Endothelial cell (in vitro differentiated cells): ENCODE results near the gene SF3A2. TPM values are rescaled to one million over a fixed set of nuclear protein-coding genes. Genes with fewer than 3 reads are reported as not detected.

ENCODE experiments used
- DNase-seq: peaks from one replicate; pipeline ENCODE4 v3.0.0; 2021; ENCODE audit warnings: low spot score
- H3K27ac Mint-ChIP-seq: one replicate; pipeline ENCODE4 v1.8.0; 2021; ENCODE audit warnings: mixed read lengths, inconsistent platforms; ENCODE audit not compliant: unreplicated experiment
- H3K27me3 Mint-ChIP-seq: one replicate; pipeline ENCODE4 v1.8.0; 2021; ENCODE audit warnings: mild to moderate bottlenecking, moderate library complexity, mixed read lengths, inconsistent platforms; ENCODE audit not compliant: unreplicated experiment
- H3K36me3 Mint-ChIP-seq: one replicate; pipeline ENCODE4 v1.8.0; 2021; ENCODE audit warnings: mild to moderate bottlenecking, low read depth, mixed read lengths, inconsistent platforms; ENCODE audit not compliant: unreplicated experiment
- H3K4me1 Mint-ChIP-seq: one replicate; pipeline ENCODE4 v1.8.0; 2021; ENCODE audit warnings: mild to moderate bottlenecking, mixed read lengths, inconsistent platforms; ENCODE audit not compliant: unreplicated experiment
- H3K4me3 Mint-ChIP-seq: one replicate; pipeline ENCODE4 v1.8.0; 2021; ENCODE audit warnings: mild to moderate bottlenecking, mixed read lengths, inconsistent platforms; ENCODE audit not compliant: unreplicated experiment
- H3K9me3 Mint-ChIP-seq: one replicate; pipeline ENCODE4 v1.8.0; 2021; ENCODE audit warnings: mixed read lengths, inconsistent platforms; ENCODE audit not compliant: unreplicated experiment
- total RNA-seq: library from RNA; stranded (reverse); fragmentation: NEBNext Ultra II Directional; extraction: Animal tissue kit (Norgen Biotek cat#: 25700); gene quantifications from one replicate; pipeline ENCODE4 v1.2.1, GENCODE V29; 2021; ENCODE audit not compliant: unreplicated experiment
- TF ChIP-seq, protein P1 (sequence below): fragments of 200-600 bp; sonication (generic); IDR thresholded peaks from one replicate; pipeline ENCODE4 v1.5.0; 2021; ENCODE audit warnings: antibody characterized with exemption; ENCODE audit not compliant: unreplicated experiment

Gene SF3A2
- total RNA-seq, 1 donor from 2014 or later: 137 TPM

DNA sequence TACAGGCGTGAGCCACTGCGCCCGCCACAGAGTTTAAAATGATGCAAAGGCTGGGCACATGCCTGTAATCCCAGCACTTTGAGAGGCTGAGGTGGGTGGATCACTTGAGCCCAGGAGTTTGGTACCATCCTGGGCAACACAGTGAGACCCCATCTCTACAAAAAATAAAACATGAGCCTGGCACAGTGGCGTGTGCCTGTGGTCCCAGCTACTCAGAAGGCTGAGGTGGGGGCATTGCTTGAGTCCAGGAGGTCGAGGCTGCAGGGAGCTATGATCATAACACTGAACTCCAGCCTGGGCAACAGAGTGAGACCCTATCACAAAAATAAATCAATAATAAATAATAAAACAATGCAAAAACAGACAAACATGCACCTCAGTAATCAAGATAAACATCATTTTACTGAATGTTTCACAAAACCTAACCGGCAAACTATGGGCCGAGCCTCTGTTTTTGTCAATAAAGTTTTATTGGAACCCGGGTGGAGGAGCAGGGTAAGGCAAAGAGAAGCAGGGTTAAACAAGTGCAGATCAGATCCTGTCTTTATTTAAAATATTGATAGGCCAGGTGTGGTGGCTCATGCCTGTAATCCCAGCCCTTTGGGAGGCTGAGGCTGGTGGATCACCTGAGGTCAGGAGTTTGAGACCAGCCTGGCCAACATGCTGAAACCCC, 47.3 kb downstream of the SF3A2 start:
- H3K27me3 Mint-ChIP-seq: peaks cover 7% of the 10 kb centered on the region
- no peak overlapping the region for H3K27ac Mint-ChIP-seq
- no peak for DNase-seq
- TF ChIP-seq, protein P1, sequence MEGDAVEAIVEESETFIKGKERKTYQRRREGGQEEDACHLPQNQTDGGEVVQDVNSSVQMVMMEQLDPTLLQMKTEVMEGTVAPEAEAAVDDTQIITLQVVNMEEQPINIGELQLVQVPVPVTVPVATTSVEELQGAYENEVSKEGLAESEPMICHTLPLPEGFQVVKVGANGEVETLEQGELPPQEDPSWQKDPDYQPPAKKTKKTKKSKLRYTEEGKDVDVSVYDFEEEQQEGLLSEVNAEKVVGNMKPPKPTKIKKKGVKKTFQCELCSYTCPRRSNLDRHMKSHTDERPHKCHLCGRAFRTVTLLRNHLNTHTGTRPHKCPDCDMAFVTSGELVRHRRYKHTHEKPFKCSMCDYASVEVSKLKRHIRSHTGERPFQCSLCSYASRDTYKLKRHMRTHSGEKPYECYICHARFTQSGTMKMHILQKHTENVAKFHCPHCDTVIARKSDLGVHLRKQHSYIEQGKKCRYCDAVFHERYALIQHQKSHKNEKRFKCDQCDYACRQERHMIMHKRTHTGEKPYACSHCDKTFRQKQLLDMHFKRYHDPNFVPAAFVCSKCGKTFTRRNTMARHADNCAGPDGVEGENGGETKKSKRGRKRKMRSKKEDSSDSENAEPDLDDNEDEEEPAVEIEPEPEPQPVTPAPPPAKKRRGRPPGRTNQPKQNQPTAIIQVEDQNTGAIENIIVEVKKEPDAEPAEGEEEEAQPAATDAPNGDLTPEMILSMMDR: no peak
- no peaks in the 10 kb centered on the region for H3K36me3 Mint-ChIP-seq
- H3K9me3 Mint-ChIP-seq: no peaks in the 10 kb centered on the region
- H3K4me1 Mint-ChIP-seq: peaks cover 8% of the 10 kb centered on the region
- H3K4me3 Mint-ChIP-seq: no peak overlapping the region

DNA sequence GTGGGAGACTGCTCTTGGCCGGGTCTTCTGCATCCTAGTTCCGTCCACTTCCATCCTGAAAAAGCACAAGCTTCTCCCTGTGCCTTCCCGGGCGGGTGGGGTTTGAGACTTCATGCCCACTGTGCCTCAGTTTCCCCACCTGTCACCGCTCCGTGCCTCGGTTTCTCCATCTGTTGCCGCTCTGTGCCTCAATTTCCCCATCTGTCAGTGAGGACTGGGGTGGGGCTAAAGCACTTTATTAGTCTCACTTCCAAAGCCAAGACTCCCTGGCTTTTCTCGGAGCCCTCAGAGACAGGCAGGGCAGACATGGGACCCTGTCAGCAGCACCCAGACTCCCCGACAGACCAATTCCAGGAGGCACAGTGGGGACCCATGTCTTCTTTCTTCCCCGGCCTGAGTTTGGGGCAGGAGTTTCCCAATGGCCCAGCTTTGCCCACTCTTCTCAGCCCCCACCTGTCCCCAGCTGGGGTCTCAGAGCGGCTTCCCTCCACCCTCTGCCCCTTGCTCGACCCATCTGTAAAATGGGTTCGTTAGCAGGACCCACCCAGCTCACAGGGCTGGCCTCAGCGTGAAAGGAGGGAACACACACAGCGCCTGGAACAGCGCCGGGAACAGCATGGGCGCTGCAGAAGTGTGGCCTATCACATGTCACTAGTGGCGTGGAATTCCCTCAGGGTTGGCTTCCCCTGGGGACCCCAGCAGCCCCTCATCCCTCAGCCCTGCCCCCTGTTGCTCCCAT, 49.9 kb downstream of the SF3A2 start:
- TF ChIP-seq, protein P1: no peak
- H3K4me3 Mint-ChIP-seq: no peak overlapping the region
- peaks cover 10% of the 10 kb centered on the region for H3K27me3 Mint-ChIP-seq
- no peak overlapping the region for H3K27ac Mint-ChIP-seq
- no peak for DNase-seq
- H3K4me1 Mint-ChIP-seq: peaks cover 12% of the 10 kb centered on the region
- no peaks in the 10 kb centered on the region for H3K9me3 Mint-ChIP-seq
- H3K36me3 Mint-ChIP-seq: no peaks in the 10 kb centered on the region

DNA sequence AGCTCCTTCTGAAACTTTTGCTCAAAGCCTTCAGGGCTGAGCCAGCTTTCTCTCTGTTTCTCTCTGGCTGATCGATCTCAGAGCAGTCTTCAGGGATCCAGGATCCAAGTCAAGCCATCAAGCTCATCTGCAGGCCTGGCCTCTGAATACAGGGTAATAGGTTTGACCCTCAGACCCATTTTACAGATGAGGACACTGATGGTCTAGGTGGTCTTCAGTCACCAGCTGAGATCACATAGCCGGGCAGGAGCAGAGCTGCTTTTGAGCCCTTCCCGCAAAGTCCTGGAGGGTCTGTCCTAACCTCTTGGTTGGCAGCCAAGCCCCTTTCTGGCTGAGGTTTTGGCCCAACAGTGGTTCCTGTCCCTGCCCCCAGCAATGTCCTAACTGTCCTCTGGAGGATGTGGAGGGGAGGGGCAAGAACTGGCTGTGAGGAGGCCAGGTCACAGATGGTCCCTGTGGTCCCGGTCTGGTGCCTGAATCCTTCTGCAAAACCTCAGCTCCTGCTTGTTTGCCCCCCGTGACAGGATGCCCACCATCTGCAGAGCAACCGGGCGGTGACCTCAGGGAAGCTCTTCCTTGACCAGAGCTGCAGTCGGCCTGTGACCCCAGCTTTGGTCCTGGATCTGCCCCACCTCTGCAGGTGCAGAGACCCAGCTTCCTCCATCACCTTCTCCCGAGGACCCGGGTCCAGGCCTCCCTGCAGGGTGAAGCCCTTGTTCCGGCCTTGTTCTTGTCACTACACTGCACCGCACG, 51.1 kb downstream of the SF3A2 start:
- Mint-ChIP-seq H3K27me3 (peaks cover 8% of the 10 kb centered on the region), H3K4me3 (no peak overlapping the region), H3K9me3 (no peaks in the 10 kb centered on the region), H3K36me3 (no peaks in the 10 kb centered on the region), H3K4me1 (peaks cover 9% of the 10 kb centered on the region), H3K27ac (no peak overlapping the region)
- TF ChIP-seq, protein P1: no peak
- DNase-seq: no peak

DNA sequence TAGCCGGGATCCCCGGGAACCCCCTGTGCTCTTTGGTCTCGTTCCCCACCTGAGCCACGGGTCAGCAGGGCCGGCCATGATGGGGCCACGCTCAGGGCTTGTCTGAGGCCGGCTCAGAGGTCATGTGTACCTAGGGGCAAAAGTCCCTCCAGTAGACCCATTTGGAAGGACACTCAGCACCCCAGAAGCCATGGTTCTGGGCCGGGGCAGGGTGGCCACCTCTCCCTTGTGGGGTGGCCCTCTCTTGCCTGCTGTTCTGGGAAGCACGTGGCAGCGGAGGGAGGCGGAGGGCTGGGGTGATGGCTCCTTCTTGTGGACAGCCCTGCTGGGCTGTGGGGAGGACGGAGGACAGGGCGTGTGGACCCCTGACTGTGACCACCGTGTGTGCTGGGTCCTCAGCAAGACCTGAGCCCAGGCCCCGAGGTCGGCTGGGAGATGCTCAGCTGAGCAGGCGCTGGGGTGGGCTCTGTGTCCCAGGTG, 51.8 kb downstream of the SF3A2 start:
- Mint-ChIP-seq H3K9me3 (no peaks in the 10 kb centered on the region), H3K27me3 (peaks cover 11% of the 10 kb centered on the region), H3K4me3 (no peak overlapping the region), H3K27ac (no peak overlapping the region), H3K4me1 (peaks cover 7% of the 10 kb centered on the region), H3K36me3 (no peaks in the 10 kb centered on the region)
- TF ChIP-seq, protein P1: no peak
- DNase-seq: no peak
